Heart left ventricle (tissue), 16 donors: ENCODE data around the gene TPPP3. TPM values are rescaled to one million over a fixed set of nuclear protein-coding genes. Genes with fewer than 3 reads are reported as not detected.

Experiments
- ATAC-seq, 4 donors: fragments of 200-7000 bp; cut with Tn5 transposase; one replicate each; pipeline ENCODE4 v1.9.1; 2020 to 2022; ENCODE audit warnings: moderate library complexity in 4 of 4, mild to moderate bottlenecking in 3 of 4, moderate number of reproducible peaks in 1 of 4
- DNase-seq, 5 donors: peaks; one replicate each; pipeline ENCODE4 v3.0.0-alpha.2; 2020
- H3K27ac ChIP-seq, 12 donors: fragments of 200-600 bp; sonication (generic) in 4 of 12; one replicate each; pipeline versions ENCODE4 v1.5.0 to v1.8.0; 2016 to 2022; ENCODE audit warnings: mild to moderate bottlenecking in 2 of 12
- H3K27me3 ChIP-seq, 9 donors: fragments of 200-600 bp; sonication (generic) in 2 of 9; one replicate each; pipeline versions ENCODE4 v1.5.1 to v1.8.0; 2016 to 2022; ENCODE audit warnings: mild to moderate bottlenecking in 3 of 9
- H3K36me3 ChIP-seq, 9 donors: fragments of 200-600 bp; sonication (generic) in 2 of 9; one replicate each; pipeline versions ENCODE4 v1.5.0 to v1.8.0; 2018 to 2022; ENCODE audit warnings: mild to moderate bottlenecking in 2 of 9
- H3K4me1 ChIP-seq, 12 donors: fragments of 200-600 bp; sonication (generic) in 4 of 12; one replicate each; pipeline versions ENCODE4 v1.5.0 to v1.8.0; 2016 to 2022; ENCODE audit warnings: mild to moderate bottlenecking in 3 of 12
- H3K4me3 ChIP-seq, 12 donors: fragments of 200-600 bp; sonication (generic) in 4 of 12; one replicate each; pipeline versions ENCODE4 v1.5.0 to v1.8.0; 2017 to 2022; ENCODE audit warnings: mild to moderate bottlenecking in 9 of 12, moderate library complexity in 4 of 12
- H3K9me3 ChIP-seq, 12 donors: fragments of 200-600 bp; sonication (generic) in 4 of 12; one replicate each; pipeline versions ENCODE4 v1.5.0 to v1.8.0; 2016 to 2022; ENCODE audit warnings: mild to moderate bottlenecking in 1 of 12
- POLR2A ChIP-seq, 2 donors: fragments of 450-650 bp; IDR thresholded peaks; one replicate each; pipeline ENCODE4 v1.6.1; 2017; ENCODE audit warnings: antibody characterized with exemption in 2 of 2, mild to moderate bottlenecking in 2 of 2, moderate library complexity in 2 of 2
- WGBS, 4 donors: extraction: QIAGEN DNeasy Blood & Tissue Kit in 2 of 4; methylation state at CpG; one replicate each; pipeline versions ENCODE4 v1.1.5 to v1.1.7; 2013 to 2018; 5-methylcytosine and 5-hydroxymethylcytosine counted together
- intact Hi-C, 10 donors: fragments of 100-400 bp; cut with DNase I; formaldehyde crosslinking; loops; one replicate each; pipeline versions ENCODE4 v1.11.1 to v1.14.2; 2022
- polyA plus RNA-seq, 2 donors: library from polyadenylated mRNA; stranded (reverse); fragments of 200-250 nt; gene quantifications; one replicate each; pipeline ENCODE4 v1.2.3, GENCODE V29; 2013
- total RNA-seq, 9 donors: library from RNA; depleted of rRNA in 2 of 9; stranded (reverse); fragments of >200 nt in 2 of 9; fragmentation: NEBNext Ultra II Directional in 3 of 9; extraction: Animal tissue kit (Norgen Biotek cat#: 25700) in 3 of 9; gene quantifications; one replicate each; pipeline versions ENCODE4 v1.1.0 to v1.2.4, GENCODE V29; 2016 to 2023
- TF ChIP-seq, protein P1 (sequence below), 12 donors: fragments of 200-600 bp; sonication (generic) in 4 of 12; IDR thresholded peaks; one replicate each; pipeline versions ENCODE4 v1.5.0 to v1.8.0; 2018 to 2022; ENCODE audit warnings: antibody characterized with exemption in 12 of 12, mild to moderate bottlenecking in 5 of 12
- donor health status: ischemic (EF 13 %, LVEDD 7.1; RV severe dilation, severe dysfunction).
- donor health status: healthy with polysubstance abuse.
- donor health status: DM: no; HTN: yes; CAD: no.
- donor health status: DM: no; HTN: no; CAD: no.
- donor health status: ischemic (EF 25% LVEDD 6.9; RV normal size, moderate dysfunction).
- donor health status: ischemic (EF 25% LVEDD 5.7; RV mildly dilated, moderate dysfunction).
- donor health status: healthy.
- donor health status: DM: yes; HTN: yes; CAD: no.
- donor health status: ischemic (EF 35%, LVEDD 5.7; RV mildly dilated, moderate dysfunction).
- donor health status: nonischemic (EF 11% LVEDD 7.7; RV severe dilation, severe dysfunction).
- donor health status: DM: yes; HTN: yes; CAD: no.
- donor health status: PGD.
- donor health status: ischemic (EF 29% LVEDD 5.4; RV normal size, mild dysfunction).
- donor health status: nonischemic (EF 23%, LVEDD 6.1; RV moderate dilation, normal function).

Gene TPPP3
- total and polyA plus RNA-seq, 11 donors = 7.0 to 20.1 (median 10.3) TPM

GRCh38 chr16:67419931-67420330, 26.6 kb upstream of the TPPP3 start:
- intact Hi-C loops = loop anchor here in 3 of 10 donors (5.0 to 10.0 kb wide), 3 partner anchors 48 to 158 kb away; no protein-coding TSS in a partner anchor
- Histone ChIP-seq H3K9me3 (no peaks in the 10 kb centered on the region), H3K27ac (no peak overlapping the region), H3K4me3 (no peak overlapping the region), H3K4me1 (peaks cover 0 to 19% (median 11%) of the 10 kb centered on the region in 12 donors), H3K27me3 (peaks cover 0 to 5% (median 0%) of the 10 kb centered on the region in 9 donors), H3K36me3 (no peaks in the 10 kb centered on the region)
- no peak for ATAC-seq
- WGBS, 4 donors = 82 to 87% (median 84%) methylated on average over 3 of the region's 3 CpGs
- DNase-seq = no peak
- TF ChIP-seq, protein P1, sequence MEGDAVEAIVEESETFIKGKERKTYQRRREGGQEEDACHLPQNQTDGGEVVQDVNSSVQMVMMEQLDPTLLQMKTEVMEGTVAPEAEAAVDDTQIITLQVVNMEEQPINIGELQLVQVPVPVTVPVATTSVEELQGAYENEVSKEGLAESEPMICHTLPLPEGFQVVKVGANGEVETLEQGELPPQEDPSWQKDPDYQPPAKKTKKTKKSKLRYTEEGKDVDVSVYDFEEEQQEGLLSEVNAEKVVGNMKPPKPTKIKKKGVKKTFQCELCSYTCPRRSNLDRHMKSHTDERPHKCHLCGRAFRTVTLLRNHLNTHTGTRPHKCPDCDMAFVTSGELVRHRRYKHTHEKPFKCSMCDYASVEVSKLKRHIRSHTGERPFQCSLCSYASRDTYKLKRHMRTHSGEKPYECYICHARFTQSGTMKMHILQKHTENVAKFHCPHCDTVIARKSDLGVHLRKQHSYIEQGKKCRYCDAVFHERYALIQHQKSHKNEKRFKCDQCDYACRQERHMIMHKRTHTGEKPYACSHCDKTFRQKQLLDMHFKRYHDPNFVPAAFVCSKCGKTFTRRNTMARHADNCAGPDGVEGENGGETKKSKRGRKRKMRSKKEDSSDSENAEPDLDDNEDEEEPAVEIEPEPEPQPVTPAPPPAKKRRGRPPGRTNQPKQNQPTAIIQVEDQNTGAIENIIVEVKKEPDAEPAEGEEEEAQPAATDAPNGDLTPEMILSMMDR (IDR thresholded peaks at IDR 0.05) = no peak
- no peak for TF ChIP-seq POLR2A (IDR thresholded peaks at IDR 0.05)

GRCh38 chr16:67419502-67419901, 26.2 kb upstream of the TPPP3 start:
- peak in 1 of 5 donors; percentile 12 for DNase-seq
- intact Hi-C loops = loop anchor here in 2 of 10 donors (5.0 kb wide), 2 partner anchors 47 to 157 kb away; no protein-coding TSS in a partner anchor
- 85 to 91% (median 90%) methylated on average over 3 of the region's 3 CpGs for WGBS, 4 donors

GRCh38 chr16:67417333-67418061, 24.2 kb upstream of the TPPP3 start:
- ATAC-seq (no peak), DNase-seq (peak in 1 of 5 donors; percentile 55)
- Histone ChIP-seq H3K9me3 (no peaks in the 10 kb centered on the region), H3K4me1 (peaks cover 0 to 28% (median 12%) of the 10 kb centered on the region in 12 donors), H3K27ac (no peak overlapping the region), H3K36me3 (no peaks in the 10 kb centered on the region), H3K27me3 (no peaks in the 10 kb centered on the region), H3K4me3 (no peak overlapping the region)
- WGBS, 4 donors = 70 to 79% (median 76%) methylated on average over 2 of the region's 2 CpGs
- TF ChIP-seq, protein P1 (IDR thresholded peaks at IDR 0.05) = no peak
- no peak for TF ChIP-seq POLR2A (IDR thresholded peaks at IDR 0.05)
- intact Hi-C loops = loop anchor here in 2 of 10 donors (5.0 kb wide), 2 partner anchors 45 to 155 kb away; no protein-coding TSS in a partner anchor

More at GRCh38 chr16:67419502-67419901, 26.2 kb upstream of the TPPP3 start:
- H3K9me3 ChIP-seq = no peaks in the 10 kb centered on the region
- ATAC-seq = no peak
- no peak overlapping the region for H3K27ac ChIP-seq
- no peak overlapping the region for H3K4me3 ChIP-seq
- peaks cover 0 to 19% (median 12%) of the 10 kb centered on the region in 12 donors for H3K4me1 ChIP-seq
- peaks cover 0 to 4% (median 0%) of the 10 kb centered on the region in 9 donors for H3K27me3 ChIP-seq
- H3K36me3 ChIP-seq = no peaks in the 10 kb centered on the region
- TF ChIP-seq, protein P1 (IDR thresholded peaks at IDR 0.05) = no peak
